Stimulated activated naive B cell treated with anti-CD40 and anti-IgM and Interleukin-4, amounts not matched to agents 10 μg/mL and 1 μg/mL and 100 μg/mL, for 72 hours (primary cell): ENCODE data around the gene FAM98A.

Experiments
- ATAC-seq, 2 donors: fragments of 150-1000 bp; cut with Tn5 transposase; replicated peaks; 2 replicates each; pipeline ENCODE4 v1.10.0; 2021; ENCODE audit warnings: moderate library complexity in 1 of 2
- DNase-seq: peaks from one replicate; pipeline ENCODE4 v3.0.0; 2021
- H3K27ac Mint-ChIP-seq: one replicate; pipeline ENCODE4 v1.8.0; 2022; ENCODE audit warnings: mild to moderate bottlenecking, mixed read lengths
- H3K27me3 Mint-ChIP-seq, 2 donors: one replicate each; pipeline ENCODE4 v1.8.0; 2022; ENCODE audit warnings: mixed read lengths in 2 of 2
- H3K36me3 Mint-ChIP-seq, 2 donors: one replicate each; pipeline ENCODE4 v1.8.0; 2022; ENCODE audit warnings: mixed read lengths in 2 of 2, mild to moderate bottlenecking in 1 of 2
- H3K4me1 Mint-ChIP-seq, 2 donors: one replicate each; pipeline ENCODE4 v1.8.0; 2022; ENCODE audit warnings: mixed read lengths in 2 of 2, mild to moderate bottlenecking in 1 of 2
- H3K4me3 Mint-ChIP-seq, 2 donors: one replicate each; pipeline ENCODE4 v1.8.0; 2022; ENCODE audit warnings: mild to moderate bottlenecking in 2 of 2, mixed read lengths in 2 of 2, moderate library complexity in 1 of 2
- H3K9me3 Mint-ChIP-seq, 2 donors: one replicate each; pipeline ENCODE4 v1.8.0; 2022; ENCODE audit warnings: mixed read lengths in 2 of 2, mild to moderate bottlenecking in 1 of 2

FAM98A gene

GRCh38 chr2:33599175-33599942 lies at the start of gene FAM98A:
FAM98A (minus strand) TSS chr2:33599299; CDS start chr2:33599221, 78 bp downstream.
- Mint-ChIP-seq H3K27me3 (no peaks in the 10 kb centered on the region), H3K4me1 (peaks cover 7 to 28% of the 10 kb centered on the region in 2 donors), H3K4me3 (peak within 1 kb of the TSS; percentile 95 to 96), H3K36me3 (peaks cover 0 to 3% of the 10 kb centered on the region in 2 donors), H3K27ac (peak within 1 kb of the TSS; percentile 96), H3K9me3 (no peaks in the 10 kb centered on the region)
- peak; percentile 87 to 94 for ATAC-seq
- DNase-seq: peak; percentile 100

GRCh38 chr2:33645861-33646260 lies 46.8 kb upstream of the FAM98A start:
- DNase-seq: no peak
- Mint-ChIP-seq H3K4me3 (no peak overlapping the region), H3K27me3 (peaks cover 6 to 13% of the 10 kb centered on the region in 2 donors), H3K27ac (no peak overlapping the region), H3K4me1 (peaks cover 3 to 4% of the 10 kb centered on the region in 2 donors), H3K9me3 (peaks cover 2 to 4% of the 10 kb centered on the region in 2 donors), H3K36me3 (peaks cover 0 to 7% of the 10 kb centered on the region in 2 donors)
- no peak for ATAC-seq

GRCh38 chr2:33644215-33644614 lies 45.1 kb upstream of the FAM98A start:
- ATAC-seq (no peak), DNase-seq (no peak)
- H3K36me3 Mint-ChIP-seq: peaks cover 0 to 7% of the 10 kb centered on the region in 2 donors
- H3K9me3 Mint-ChIP-seq: peaks cover 2 to 4% of the 10 kb centered on the region in 2 donors
- no peak overlapping the region for H3K27ac Mint-ChIP-seq
- peaks cover under 1 to 2% of the 10 kb centered on the region in 2 donors for H3K4me1 Mint-ChIP-seq
- H3K27me3 Mint-ChIP-seq: peaks cover 6 to 9% of the 10 kb centered on the region in 2 donors
- no peak overlapping the region for H3K4me3 Mint-ChIP-seq

GRCh38 chr2:33636001-33636400 lies 36.9 kb upstream of the FAM98A start:
- Mint-ChIP-seq H3K27me3 (peaks cover 0 to 5% of the 10 kb centered on the region in 2 donors), H3K4me1 (no peaks in the 10 kb centered on the region), H3K36me3 (peaks cover 0 to 3% of the 10 kb centered on the region in 2 donors), H3K9me3 (no peaks in the 10 kb centered on the region), H3K27ac (no peak overlapping the region), H3K4me3 (no peak overlapping the region)
- no peak for ATAC-seq
- no peak for DNase-seq

GRCh38 chr2:33634261-33634910 lies 35.3 kb upstream of the FAM98A start:
- DNase-seq: no peak
- Mint-ChIP-seq H3K9me3 (no peaks in the 10 kb centered on the region), H3K27ac (no peak overlapping the region), H3K27me3 (peaks cover 0 to 7% of the 10 kb centered on the region in 2 donors), H3K36me3 (peaks cover 0 to 3% of the 10 kb centered on the region in 2 donors), H3K4me3 (no peak overlapping the region), H3K4me1 (no peaks in the 10 kb centered on the region)
- no peak for ATAC-seq

GRCh38 chr2:33633315-33633714 lies 34.2 kb upstream of the FAM98A start:
- H3K27me3 Mint-ChIP-seq: peaks cover 0 to 7% of the 10 kb centered on the region in 2 donors
- no peak overlapping the region for H3K4me3 Mint-ChIP-seq
- peaks cover 0 to 3% of the 10 kb centered on the region in 2 donors for H3K36me3 Mint-ChIP-seq
- DNase-seq (no peak), ATAC-seq (no peak)
- no peak overlapping the region for H3K27ac Mint-ChIP-seq
- no peaks in the 10 kb centered on the region for H3K4me1 Mint-ChIP-seq
- no peaks in the 10 kb centered on the region for H3K9me3 Mint-ChIP-seq

GRCh38 chr2:33632831-33633230 lies 33.7 kb upstream of the FAM98A start:
- no peak overlapping the region for H3K27ac Mint-ChIP-seq
- peaks cover 0 to 7% of the 10 kb centered on the region in 2 donors for H3K27me3 Mint-ChIP-seq
- peaks cover 0 to 3% of the 10 kb centered on the region in 2 donors for H3K36me3 Mint-ChIP-seq
- H3K4me1 Mint-ChIP-seq: no peaks in the 10 kb centered on the region
- no peak for ATAC-seq
- no peak for DNase-seq
- no peaks in the 10 kb centered on the region for H3K9me3 Mint-ChIP-seq
- no peak overlapping the region for H3K4me3 Mint-ChIP-seq

GRCh38 chr2:33628031-33628827 lies 29.1 kb upstream of the FAM98A start:
- ATAC-seq (no peak), DNase-seq (no peak)
- Mint-ChIP-seq H3K27ac (no peak overlapping the region), H3K9me3 (no peaks in the 10 kb centered on the region), H3K4me1 (no peaks in the 10 kb centered on the region), H3K27me3 (peaks cover 0 to 7% of the 10 kb centered on the region in 2 donors), H3K36me3 (peaks cover 0 to 3% of the 10 kb centered on the region in 2 donors), H3K4me3 (no peak overlapping the region)

- Mint-ChIP-seq H3K4me3 (no peak overlapping the region), H3K4me1 (peaks cover 4 to 8% of the 10 kb centered on the region in 2 donors), H3K27me3 (no peaks in the 10 kb centered on the region), H3K36me3 (peaks cover 13 to 21% of the 10 kb centered on the region in 2 donors), H3K9me3 (peaks cover 12 to 18% of the 10 kb centered on the region in 2 donors), H3K27ac (no peak overlapping the region)
- ATAC-seq: peak; percentile 45 to 64
- DNase-seq: no peak
Observed at GRCh38 chr2:33619028-33619427, 19.9 kb upstream of the FAM98A start.

GRCh38 chr2:33617989-33618388 lies 18.9 kb upstream of the FAM98A start:
- no peak overlapping the region for H3K4me3 Mint-ChIP-seq
- peaks cover 12 to 18% of the 10 kb centered on the region in 2 donors for H3K9me3 Mint-ChIP-seq
- H3K4me1 Mint-ChIP-seq: peaks cover 4 to 8% of the 10 kb centered on the region in 2 donors
- H3K27me3 Mint-ChIP-seq: no peaks in the 10 kb centered on the region
- no peak for ATAC-seq
- H3K27ac Mint-ChIP-seq: no peak overlapping the region
- peaks cover 13 to 21% of the 10 kb centered on the region in 2 donors for H3K36me3 Mint-ChIP-seq
- DNase-seq: no peak

GRCh38 chr2:33617401-33617800 lies 18.3 kb upstream of the FAM98A start:
- Mint-ChIP-seq H3K4me3 (no peak overlapping the region), H3K9me3 (peaks cover 12 to 18% of the 10 kb centered on the region in 2 donors), H3K4me1 (peaks cover 4 to 8% of the 10 kb centered on the region in 2 donors), H3K36me3 (peaks cover 13 to 21% of the 10 kb centered on the region in 2 donors), H3K27ac (no peak overlapping the region), H3K27me3 (no peaks in the 10 kb centered on the region)
- no peak for ATAC-seq
- no peak for DNase-seq

- Mint-ChIP-seq H3K4me3 (no peak overlapping the region), H3K27ac (no peak overlapping the region), H3K27me3 (no peaks in the 10 kb centered on the region), H3K36me3 (peaks cover 13 to 21% of the 10 kb centered on the region in 2 donors), H3K4me1 (peaks cover 4 to 8% of the 10 kb centered on the region in 2 donors), H3K9me3 (peaks cover 12 to 18% of the 10 kb centered on the region in 2 donors)
- no peak for ATAC-seq
- DNase-seq: no peak
Observed at GRCh38 chr2:33616873-33617272, 17.8 kb upstream of the FAM98A start.

- Mint-ChIP-seq H3K9me3 (peaks cover 9 to 12% of the 10 kb centered on the region in 2 donors), H3K4me3 (no peak overlapping the region), H3K27me3 (no peaks in the 10 kb centered on the region), H3K36me3 (peaks cover 12 to 16% of the 10 kb centered on the region in 2 donors), H3K27ac (no peak overlapping the region), H3K4me1 (peaks cover 3 to 5% of the 10 kb centered on the region in 2 donors)
- DNase-seq (no peak), ATAC-seq (no peak)
Observed at GRCh38 chr2:33614190-33614589, 15.1 kb upstream of the FAM98A start.

- Mint-ChIP-seq H3K4me3 (no peak overlapping the region), H3K36me3 (peaks cover 2 to 7% of the 10 kb centered on the region in 2 donors), H3K9me3 (no peaks in the 10 kb centered on the region), H3K27ac (no peak overlapping the region), H3K27me3 (no peaks in the 10 kb centered on the region), H3K4me1 (no peaks in the 10 kb centered on the region)
- DNase-seq (no peak), ATAC-seq (no peak)
Observed at GRCh38 chr2:33607905-33608304, 8.8 kb upstream of the FAM98A start.
